Measurements from ENCODE around the gene HLX. TPM values are rescaled to one million over a fixed set of nuclear protein-coding genes. Genes with fewer than 3 reads are reported as not detected.

Gene HLX
- total RNA-seq, 1 donor from 2014 or later, result 7.4 TPM

DNA sequence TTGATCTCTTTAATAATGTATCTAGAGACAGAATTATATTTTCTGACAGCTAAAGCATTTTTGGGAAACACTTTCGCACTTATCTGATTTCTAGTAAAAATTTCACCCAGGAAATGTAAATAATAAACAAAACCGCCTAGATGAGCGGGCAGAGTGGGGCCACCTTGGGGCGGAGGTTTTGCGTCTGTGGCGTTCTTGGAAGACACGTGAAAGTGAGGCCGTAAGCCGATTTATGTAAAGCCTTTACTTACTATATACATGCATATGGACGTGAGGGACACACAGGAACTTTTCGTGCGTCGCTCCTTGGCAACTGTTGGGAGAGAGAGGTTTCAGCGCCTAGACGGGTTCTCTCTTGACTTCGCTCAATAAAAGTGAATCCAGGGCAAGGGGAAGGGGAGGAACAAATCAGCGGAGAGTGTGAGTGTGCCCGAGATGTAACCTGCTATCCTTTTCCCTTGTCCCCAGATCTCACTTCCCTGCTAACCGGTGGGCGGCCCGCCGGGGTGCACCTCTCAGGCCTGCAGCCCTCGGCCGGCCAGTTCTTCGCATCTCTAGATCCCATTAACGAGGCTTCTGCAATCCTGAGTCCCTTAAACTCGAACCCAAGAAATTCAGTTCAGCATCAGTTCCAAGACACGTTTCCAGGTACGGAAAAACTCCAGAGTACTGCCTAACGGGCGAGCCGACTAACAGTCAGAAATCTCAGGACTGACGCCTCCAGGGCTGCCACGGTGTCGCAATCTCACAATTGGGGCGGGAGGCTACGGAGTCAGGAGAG is 1.7 kb downstream of the HLX start:
- H3K9me3 ChIP-seq, result no peaks in the 10 kb centered on the region
- H3K36me3 ChIP-seq, result peaks cover 0 to 19% of the 10 kb centered on the region in 2 donors
- intact Hi-C loops (cut with DNase I), result loop anchor here (5.0 to 10.0 kb wide), 4 partner anchors 151 to 864 kb away; partner anchors contain the start of gene DUSP10
- no peak for TF ChIP-seq CTCF (IDR thresholded peaks at IDR 0.05)
- peak in 1 of 2 donors; percentile 53 for TF ChIP-seq POLR2AphosphoS5 (IDR thresholded peaks at IDR 0.05; ENCODE audit: insufficient read depth in 1 of 2, low read depth in 1 of 2)
- no peak for TF ChIP-seq POLR2A (IDR thresholded peaks at IDR 0.05)
- peak in 1 of 2 donors; percentile 84 for DNase-seq (ENCODE audit: extremely low spot score in 2 of 2)
- H3K27me3 ChIP-seq, result no peaks in the 10 kb centered on the region
- H3K4me1 ChIP-seq, result peaks cover 41% of the 10 kb centered on the region
- peak overlapping the region; percentile 68 to 93 for H3K4me3 ChIP-seq
- peak overlapping the region; percentile 36 for H3K27ac ChIP-seq

DNA sequence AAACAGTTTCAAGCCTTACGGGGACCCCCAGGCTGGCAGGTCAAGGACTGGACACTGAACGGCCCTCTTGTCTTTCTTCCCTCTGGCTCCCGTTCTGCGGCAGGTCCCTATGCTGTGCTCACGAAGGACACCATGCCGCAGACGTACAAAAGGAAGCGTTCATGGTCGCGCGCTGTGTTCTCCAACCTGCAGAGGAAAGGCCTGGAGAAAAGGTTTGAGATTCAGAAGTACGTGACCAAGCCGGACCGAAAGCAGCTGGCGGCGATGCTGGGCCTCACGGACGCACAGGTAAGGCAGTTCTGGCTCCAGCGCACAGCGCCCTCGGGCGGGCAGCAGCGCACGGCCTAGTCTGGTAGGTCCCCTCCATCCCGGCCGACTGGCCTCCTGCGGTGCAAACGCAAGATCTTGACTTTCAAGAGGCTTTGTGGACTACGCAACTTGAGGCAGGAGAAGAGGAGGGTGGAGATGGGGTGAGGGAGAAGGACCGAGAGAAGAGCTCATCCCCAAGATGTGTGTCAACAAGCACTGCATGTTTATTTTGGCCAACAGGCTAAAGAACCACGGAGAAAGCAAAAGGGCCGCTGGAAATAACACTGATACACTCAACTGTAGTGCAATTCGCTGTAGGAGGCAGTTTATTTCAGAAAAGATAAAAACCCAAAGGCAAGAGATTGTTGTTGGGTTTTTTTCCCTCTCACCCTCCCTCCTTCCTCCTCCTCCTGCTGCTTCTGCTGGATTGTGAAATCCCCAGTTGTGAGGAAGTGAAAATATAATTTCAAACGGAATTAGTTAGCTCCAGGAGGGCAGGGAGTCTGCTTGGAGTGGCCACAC is 3.0 kb downstream of the HLX start:
- peak; percentile 86 to 90 for DNase-seq (ENCODE audit: extremely low spot score in 2 of 2)
- peak overlapping the region; percentile 68 to 93 for H3K4me3 ChIP-seq

DNA sequence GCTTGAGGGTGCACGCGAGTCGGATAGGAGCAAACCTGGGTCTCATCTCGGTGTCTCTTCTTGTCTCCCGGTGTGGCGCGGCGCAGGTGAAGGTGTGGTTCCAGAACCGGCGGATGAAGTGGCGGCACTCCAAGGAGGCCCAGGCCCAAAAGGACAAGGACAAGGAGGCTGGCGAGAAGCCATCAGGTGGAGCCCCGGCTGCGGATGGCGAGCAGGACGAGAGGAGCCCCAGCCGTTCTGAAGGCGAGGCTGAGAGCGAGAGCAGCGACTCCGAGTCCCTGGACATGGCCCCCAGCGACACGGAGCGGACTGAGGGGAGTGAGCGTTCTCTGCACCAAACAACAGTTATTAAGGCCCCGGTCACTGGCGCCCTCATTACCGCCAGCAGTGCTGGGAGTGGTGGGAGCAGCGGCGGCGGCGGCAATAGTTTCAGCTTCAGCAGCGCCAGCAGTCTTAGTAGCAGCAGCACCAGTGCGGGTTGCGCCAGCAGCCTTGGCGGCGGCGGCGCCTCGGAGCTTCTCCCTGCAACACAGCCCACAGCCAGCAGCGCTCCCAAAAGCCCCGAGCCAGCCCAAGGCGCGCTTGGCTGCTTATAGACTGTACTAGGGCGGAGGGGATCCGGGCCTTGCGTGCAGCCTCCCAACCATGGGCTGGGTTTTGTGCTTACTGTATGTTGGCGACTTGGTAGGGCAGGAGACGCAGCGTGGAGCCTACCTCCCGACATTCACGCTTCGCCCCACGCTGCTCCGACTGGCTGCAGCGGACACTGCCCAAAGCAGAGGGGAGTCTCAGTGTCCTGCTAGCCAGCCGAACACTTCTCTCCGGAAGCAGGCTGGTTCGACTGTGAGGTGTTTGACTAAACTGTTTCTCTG is 5.1 kb downstream of the HLX start:
- peak in 1 of 2 donors; percentile 83 for DNase-seq (ENCODE audit: extremely low spot score in 2 of 2)
- Histone ChIP-seq H3K27me3 (peaks cover 5% of the 10 kb centered on the region), H3K27ac (no peak overlapping the region), H3K9me3 (no peaks in the 10 kb centered on the region), H3K4me3 (no peak overlapping the region), H3K36me3 (peaks cover 0 to 19% of the 10 kb centered on the region in 2 donors), H3K4me1 (peaks cover 31% of the 10 kb centered on the region)
- no peak for TF ChIP-seq POLR2AphosphoS5 (IDR thresholded peaks at IDR 0.05; ENCODE audit: insufficient read depth in 1 of 2, low read depth in 1 of 2)
- intact Hi-C loops (cut with DNase I), result loop anchor here (5.0 to 10.0 kb wide), 4 partner anchors 148 to 860 kb away; partner anchors contain the start of gene DUSP10

More for the DNA sequence above, 3.0 kb downstream of the HLX start:
- H3K27me3 ChIP-seq, result peaks cover 1% of the 10 kb centered on the region
- H3K9me3 ChIP-seq, result no peaks in the 10 kb centered on the region
- no peak overlapping the region for H3K27ac ChIP-seq
- intact Hi-C loops (cut with DNase I), result loop anchor here (5.0 to 10.0 kb wide), 4 partner anchors 150 to 863 kb away; partner anchors contain the start of gene DUSP10
- H3K4me1 ChIP-seq, result peaks cover 43% of the 10 kb centered on the region
- TF ChIP-seq POLR2AphosphoS5 (IDR thresholded peaks at IDR 0.05; ENCODE audit: insufficient read depth in 1 of 2, low read depth in 1 of 2) (peak in 1 of 2 donors; percentile 18), CTCF (IDR thresholded peaks at IDR 0.05) (no peak)
- H3K36me3 ChIP-seq, result peaks cover 0 to 19% of the 10 kb centered on the region in 2 donors

- TF ChIP-seq POLR2AphosphoS5 (IDR thresholded peaks at IDR 0.05; ENCODE audit: insufficient read depth in 1 of 2, low read depth in 1 of 2) (no peak), POLR2A (IDR thresholded peaks at IDR 0.05) (no peak), CTCF (IDR thresholded peaks at IDR 0.05) (no peak)
- peak in 1 of 2 donors; percentile 72 for DNase-seq (ENCODE audit: extremely low spot score in 2 of 2)
- Histone ChIP-seq H3K4me1 (peaks cover 22% of the 10 kb centered on the region), H3K36me3 (peaks cover 0 to 19% of the 10 kb centered on the region in 2 donors), H3K27me3 (peaks cover 5% of the 10 kb centered on the region), H3K27ac (no peak overlapping the region), H3K9me3 (no peaks in the 10 kb centered on the region), H3K4me3 (no peak overlapping the region)
- intact Hi-C loops (cut with DNase I), result loop anchor here (5.0 to 10.0 kb wide), 4 partner anchors 147 to 860 kb away; partner anchors contain the start of gene DUSP10
These were observed 6.0 kb downstream of the HLX start for GRCh38 chr1:220884981-220885918.

Measured in vagina (tissue), 2 donors.